ENCODE results near the gene VAV2. TPM values are rescaled to one million over a fixed set of nuclear protein-coding genes. Genes with fewer than 3 reads are reported as not detected.

The VAV2 gene
- total and polyA plus RNA-seq, 12 donors: 3.3 to 96.2 (median 31.2) TPM

DNA sequence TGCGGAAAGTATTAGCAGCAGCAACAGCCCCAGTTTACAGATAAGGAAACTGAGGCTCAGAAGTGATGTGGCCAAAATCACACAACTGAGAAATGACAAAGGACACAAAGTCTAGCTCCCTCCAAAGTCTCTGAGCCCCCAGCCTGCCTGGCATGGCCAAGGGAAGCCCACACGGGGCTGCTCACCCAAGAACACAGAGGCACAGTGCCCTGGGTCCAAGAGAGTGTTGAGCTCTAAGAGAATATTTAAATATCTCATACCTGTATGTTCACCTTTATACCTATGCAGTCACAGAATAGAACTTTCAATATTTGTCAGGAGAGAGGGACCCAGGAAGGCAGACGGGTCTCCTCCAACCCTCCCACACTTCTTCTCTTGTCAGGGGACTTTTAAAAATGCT is 16.6 kb downstream of the VAV2 start:
- TF ChIP-seq, protein P1, sequence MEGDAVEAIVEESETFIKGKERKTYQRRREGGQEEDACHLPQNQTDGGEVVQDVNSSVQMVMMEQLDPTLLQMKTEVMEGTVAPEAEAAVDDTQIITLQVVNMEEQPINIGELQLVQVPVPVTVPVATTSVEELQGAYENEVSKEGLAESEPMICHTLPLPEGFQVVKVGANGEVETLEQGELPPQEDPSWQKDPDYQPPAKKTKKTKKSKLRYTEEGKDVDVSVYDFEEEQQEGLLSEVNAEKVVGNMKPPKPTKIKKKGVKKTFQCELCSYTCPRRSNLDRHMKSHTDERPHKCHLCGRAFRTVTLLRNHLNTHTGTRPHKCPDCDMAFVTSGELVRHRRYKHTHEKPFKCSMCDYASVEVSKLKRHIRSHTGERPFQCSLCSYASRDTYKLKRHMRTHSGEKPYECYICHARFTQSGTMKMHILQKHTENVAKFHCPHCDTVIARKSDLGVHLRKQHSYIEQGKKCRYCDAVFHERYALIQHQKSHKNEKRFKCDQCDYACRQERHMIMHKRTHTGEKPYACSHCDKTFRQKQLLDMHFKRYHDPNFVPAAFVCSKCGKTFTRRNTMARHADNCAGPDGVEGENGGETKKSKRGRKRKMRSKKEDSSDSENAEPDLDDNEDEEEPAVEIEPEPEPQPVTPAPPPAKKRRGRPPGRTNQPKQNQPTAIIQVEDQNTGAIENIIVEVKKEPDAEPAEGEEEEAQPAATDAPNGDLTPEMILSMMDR (IDR thresholded peaks at IDR 0.05): no peak
- TF ChIP-seq POLR2A (IDR thresholded peaks at IDR 0.05): no peak
- H3K4me3 ChIP-seq: no peak overlapping the region
- H3K27me3 ChIP-seq: no peaks in the 10 kb centered on the region
- 85 to 100% (median 95%) methylated on average over 3 of the region's 3 CpGs for WGBS, 4 donors
- no peaks in the 10 kb centered on the region for H3K36me3 ChIP-seq (replicated peaks in 1 of 2)
- no peak for DNase-seq
- no peaks in the 10 kb centered on the region for H3K9me3 ChIP-seq (replicated peaks in 1 of 3)
- peak overlapping the region; percentile 75 to 97 (median 83) for H3K27ac ChIP-seq
- intact Hi-C loops (cut with DNase I): no loop called here
- H3K4me1 ChIP-seq (replicated peaks in 1 of 2): peaks cover 43 to 65% of the 10 kb centered on the region in 2 donors

DNA sequence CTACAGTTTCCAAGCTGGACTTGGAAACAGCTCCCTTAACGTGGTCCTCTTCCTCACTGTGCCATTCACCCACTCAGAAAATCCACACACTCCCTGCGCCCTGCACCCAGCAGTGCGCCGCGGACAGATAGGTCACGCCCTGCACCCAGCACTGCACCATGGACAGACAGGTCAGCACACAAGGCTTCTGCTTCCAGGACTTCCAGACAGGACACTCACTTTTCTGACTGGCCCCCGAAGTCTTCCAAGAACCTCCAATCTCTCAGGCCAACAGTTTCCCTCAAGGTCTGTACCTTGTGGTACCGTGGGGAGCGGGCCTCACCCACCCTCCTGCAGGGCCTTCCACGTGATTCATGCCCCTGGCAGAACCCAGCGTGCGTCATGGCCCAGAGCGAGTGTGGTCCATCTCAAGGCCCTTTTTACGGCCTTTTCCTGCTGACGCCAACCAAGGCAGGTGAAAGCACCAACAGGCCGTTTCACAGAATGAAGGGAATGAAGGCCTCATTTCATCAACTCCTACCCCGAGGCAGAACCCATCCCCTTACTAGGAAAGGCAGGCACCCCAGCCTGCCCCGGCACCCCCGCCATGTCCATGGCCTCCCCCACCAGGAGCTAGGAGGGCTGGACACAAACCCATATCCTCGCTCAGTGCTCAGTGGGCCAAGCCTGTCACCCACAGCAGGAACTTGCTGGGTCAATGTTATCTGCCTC is 17.3 kb downstream of the VAV2 start:
- Histone ChIP-seq H3K4me3 (no peak overlapping the region), H3K27me3 (no peaks in the 10 kb centered on the region), H3K36me3 (replicated peaks in 1 of 2) (no peaks in the 10 kb centered on the region), H3K27ac (peak overlapping the region; percentile 75 to 97 (median 83)), H3K9me3 (replicated peaks in 1 of 3) (no peaks in the 10 kb centered on the region), H3K4me1 (replicated peaks in 1 of 2) (peaks cover 42 to 65% of the 10 kb centered on the region in 2 donors)
- intact Hi-C loops (cut with DNase I): no loop called here
- 48 to 56% (median 52%) methylated on average over 16 to 20 of the region's 20 CpGs for WGBS, 4 donors
- peak; percentile 88 to 96 (median 93) for DNase-seq
- TF ChIP-seq, protein P1 (IDR thresholded peaks at IDR 0.05): no peak
- TF ChIP-seq POLR2A (IDR thresholded peaks at IDR 0.05): peak in 1 of 2 donors; percentile 40

DNA sequence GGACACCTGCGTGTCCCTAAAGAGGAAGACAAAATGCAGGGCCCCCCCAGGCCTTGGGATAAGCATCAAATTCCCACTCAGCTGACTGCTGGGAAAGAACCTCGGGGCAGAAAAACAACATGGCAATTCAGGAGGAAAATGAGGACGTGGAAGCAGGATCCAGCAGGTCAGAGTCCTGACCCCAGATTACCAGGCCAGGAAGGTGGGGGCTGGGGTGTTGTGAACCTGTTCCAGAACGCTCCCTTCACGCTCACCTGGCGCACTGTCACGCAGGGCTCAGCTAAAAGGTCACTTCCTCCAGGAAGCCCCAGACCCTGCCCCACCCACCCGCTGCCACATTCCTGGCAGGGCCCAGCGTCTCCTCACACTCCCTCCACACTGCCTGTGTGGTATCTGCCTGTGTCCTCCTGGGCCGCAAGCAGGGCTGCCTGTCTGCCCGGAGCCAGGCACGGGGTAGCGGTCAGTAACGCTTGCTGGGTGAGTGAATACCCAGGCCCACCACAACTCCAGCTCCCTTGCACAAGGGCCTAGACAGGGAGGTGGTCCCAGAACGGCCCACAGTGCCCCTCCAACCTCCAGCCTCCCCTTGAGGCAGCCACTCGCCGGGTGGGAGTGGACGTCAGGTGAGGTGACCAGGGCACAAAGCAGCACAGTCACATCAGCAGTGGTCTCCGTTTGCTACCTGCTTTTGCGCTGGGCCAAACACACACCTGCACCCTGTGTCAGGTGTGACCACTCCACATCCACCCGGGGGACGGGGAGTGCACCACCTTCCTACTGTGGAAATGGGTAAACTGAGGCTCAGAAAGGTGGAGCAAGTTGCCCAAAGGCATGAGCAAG is 18.1 kb downstream of the VAV2 start:
- TF ChIP-seq POLR2A (IDR thresholded peaks at IDR 0.05): no peak
- TF ChIP-seq, protein P1 (IDR thresholded peaks at IDR 0.05): no peak
- no peaks in the 10 kb centered on the region for H3K27me3 ChIP-seq
- peak in 2 of 7 donors; percentile 41 to 44 for DNase-seq
- no peaks in the 10 kb centered on the region for H3K36me3 ChIP-seq (replicated peaks in 1 of 2)
- WGBS, 4 donors: 53 to 76% (median 67%) methylated on average over 7 to 22 of the region's 22 CpGs
- H3K9me3 ChIP-seq (replicated peaks in 1 of 3): no peaks in the 10 kb centered on the region
- H3K27ac ChIP-seq: peak overlapping the region; percentile 1 to 97 (median 75)
- H3K4me1 ChIP-seq (replicated peaks in 1 of 2): peaks cover 38 to 57% of the 10 kb centered on the region in 2 donors
- intact Hi-C loops (cut with DNase I): no loop called here
- H3K4me3 ChIP-seq: no peak overlapping the region

DNA sequence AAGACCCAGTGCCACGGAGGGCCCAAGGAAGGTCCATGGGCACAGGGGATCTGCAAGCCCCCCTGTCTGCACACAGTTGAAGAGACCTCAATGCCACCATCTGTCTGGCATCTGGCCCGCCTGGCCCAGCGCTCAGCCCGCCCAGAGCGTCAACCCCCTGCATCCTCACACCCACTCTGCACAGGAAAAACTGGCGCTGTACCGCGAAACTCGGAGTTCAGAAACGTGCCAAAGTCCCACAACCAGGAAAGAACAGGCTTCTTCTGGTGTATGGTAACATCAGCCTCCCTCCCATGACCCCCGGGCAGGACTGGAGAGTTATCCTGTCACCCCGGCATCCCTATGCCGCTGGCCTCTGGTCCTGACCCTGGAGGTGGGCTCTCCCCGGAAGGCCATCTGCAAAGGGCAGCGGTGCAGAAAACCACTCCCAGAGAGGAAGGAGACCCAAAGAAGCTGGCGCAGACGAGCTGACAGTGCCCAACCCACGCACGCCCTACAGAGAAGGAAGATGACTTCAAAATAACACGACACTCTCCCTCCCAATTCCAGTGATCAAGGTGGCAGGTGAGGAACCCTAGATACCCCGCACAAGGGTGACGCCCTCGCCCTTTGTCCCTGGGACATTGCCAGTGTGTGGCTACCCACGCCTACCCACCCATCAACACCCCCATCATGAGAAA is 18.9 kb downstream of the VAV2 start:
- Histone ChIP-seq H3K27ac (peak overlapping the region in 3 of 5 donors; percentile 75 to 97 (median 85)), H3K4me3 (no peak overlapping the region), H3K4me1 (replicated peaks in 1 of 2) (peaks cover 31 to 49% of the 10 kb centered on the region in 2 donors), H3K27me3 (no peaks in the 10 kb centered on the region), H3K9me3 (replicated peaks in 1 of 3) (no peaks in the 10 kb centered on the region), H3K36me3 (replicated peaks in 1 of 2) (no peaks in the 10 kb centered on the region)
- WGBS, 4 donors: 82 to 97% (median 85%) methylated on average over 8 to 24 of the region's 24 CpGs
- TF ChIP-seq, protein P1 (IDR thresholded peaks at IDR 0.05): no peak
- no peak for TF ChIP-seq POLR2A (IDR thresholded peaks at IDR 0.05)
- DNase-seq: no peak
- intact Hi-C loops (cut with DNase I): no loop called here

Measured in adrenal gland (tissue), 12 donors.